Body of pancreas (tissue), 4 donors: ENCODE data around the gene RHOT1.

Source experiments
- POLR2A ChIP-seq, 3 donors: fragments of 450-650 bp; IDR thresholded peaks; one replicate each; pipeline ENCODE4 v1.6.1; 2016; ENCODE audit warnings: antibody characterized with exemption in 3 of 3, mild to moderate bottlenecking in 2 of 3
- TF ChIP-seq, protein P1 (sequence below), 7 experiments: fragments of 450-650 bp in 4 of 7; fragments of 200-600 bp in 3 of 7; sonication (generic) in 3 of 7; IDR thresholded peaks; one replicate each; pipeline ENCODE4 v1.5.1; 2016 to 2019; ENCODE audit warnings: antibody characterized with exemption in 7 of 7

DNA sequence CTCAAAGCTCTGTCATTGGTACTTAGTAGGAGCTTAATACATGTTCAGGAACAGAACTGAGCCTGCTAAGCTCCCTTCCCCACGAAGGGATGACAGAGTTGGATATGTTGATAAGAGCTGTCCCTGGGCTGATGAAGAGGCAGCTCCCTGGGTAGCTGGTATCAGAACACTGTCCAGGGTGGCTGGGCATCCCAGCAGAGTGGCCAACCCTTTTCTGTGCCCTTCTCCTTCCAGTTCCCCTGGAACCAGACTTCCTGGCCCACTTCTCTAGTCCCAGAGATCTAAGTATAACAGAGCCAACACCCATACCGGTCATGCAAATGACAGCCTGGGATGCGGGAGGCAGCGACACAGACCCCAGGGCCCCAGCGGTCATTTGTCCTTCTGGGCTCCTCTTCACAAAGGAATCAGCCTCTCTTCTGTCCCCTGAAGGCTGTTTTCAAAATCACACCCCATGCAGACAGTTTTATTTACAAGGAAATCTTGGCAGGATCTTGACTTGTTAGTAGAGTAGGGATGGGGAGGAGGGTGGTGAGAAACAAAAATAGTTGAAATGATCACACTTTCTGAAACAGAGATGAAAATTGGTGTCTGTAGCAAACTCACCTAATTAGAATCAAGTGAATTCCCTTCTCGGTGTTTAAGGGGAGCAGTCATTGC is 122.0 kb downstream of the RHOT1 start:
- TF ChIP-seq, protein P1, sequence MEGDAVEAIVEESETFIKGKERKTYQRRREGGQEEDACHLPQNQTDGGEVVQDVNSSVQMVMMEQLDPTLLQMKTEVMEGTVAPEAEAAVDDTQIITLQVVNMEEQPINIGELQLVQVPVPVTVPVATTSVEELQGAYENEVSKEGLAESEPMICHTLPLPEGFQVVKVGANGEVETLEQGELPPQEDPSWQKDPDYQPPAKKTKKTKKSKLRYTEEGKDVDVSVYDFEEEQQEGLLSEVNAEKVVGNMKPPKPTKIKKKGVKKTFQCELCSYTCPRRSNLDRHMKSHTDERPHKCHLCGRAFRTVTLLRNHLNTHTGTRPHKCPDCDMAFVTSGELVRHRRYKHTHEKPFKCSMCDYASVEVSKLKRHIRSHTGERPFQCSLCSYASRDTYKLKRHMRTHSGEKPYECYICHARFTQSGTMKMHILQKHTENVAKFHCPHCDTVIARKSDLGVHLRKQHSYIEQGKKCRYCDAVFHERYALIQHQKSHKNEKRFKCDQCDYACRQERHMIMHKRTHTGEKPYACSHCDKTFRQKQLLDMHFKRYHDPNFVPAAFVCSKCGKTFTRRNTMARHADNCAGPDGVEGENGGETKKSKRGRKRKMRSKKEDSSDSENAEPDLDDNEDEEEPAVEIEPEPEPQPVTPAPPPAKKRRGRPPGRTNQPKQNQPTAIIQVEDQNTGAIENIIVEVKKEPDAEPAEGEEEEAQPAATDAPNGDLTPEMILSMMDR (IDR thresholded peaks at IDR 0.05), result no peak
- no peak for TF ChIP-seq POLR2A (IDR thresholded peaks at IDR 0.05)
